ENCODE results near the gene ABCB8.

Gene ABCB8

GRCh38 chr7:151060416-151061212 is 32.4 kb downstream of the ABCB8 start (continued):
- TF ChIP-seq, protein P1, sequence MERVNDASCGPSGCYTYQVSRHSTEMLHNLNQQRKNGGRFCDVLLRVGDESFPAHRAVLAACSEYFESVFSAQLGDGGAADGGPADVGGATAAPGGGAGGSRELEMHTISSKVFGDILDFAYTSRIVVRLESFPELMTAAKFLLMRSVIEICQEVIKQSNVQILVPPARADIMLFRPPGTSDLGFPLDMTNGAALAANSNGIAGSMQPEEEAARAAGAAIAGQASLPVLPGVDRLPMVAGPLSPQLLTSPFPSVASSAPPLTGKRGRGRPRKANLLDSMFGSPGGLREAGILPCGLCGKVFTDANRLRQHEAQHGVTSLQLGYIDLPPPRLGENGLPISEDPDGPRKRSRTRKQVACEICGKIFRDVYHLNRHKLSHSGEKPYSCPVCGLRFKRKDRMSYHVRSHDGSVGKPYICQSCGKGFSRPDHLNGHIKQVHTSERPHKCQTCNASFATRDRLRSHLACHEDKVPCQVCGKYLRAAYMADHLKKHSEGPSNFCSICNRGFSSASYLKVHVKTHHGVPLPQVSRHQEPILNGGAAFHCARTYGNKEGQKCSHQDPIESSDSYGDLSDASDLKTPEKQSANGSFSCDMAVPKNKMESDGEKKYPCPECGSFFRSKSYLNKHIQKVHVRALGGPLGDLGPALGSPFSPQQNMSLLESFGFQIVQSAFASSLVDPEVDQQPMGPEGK (tag by site-specific recombination; IDR thresholded peaks at IDR 0.05), result peak; percentile 8; the same call in 1 of the 2 replicates
- no peak for TF ChIP-seq ZNF621 (tag by site-specific recombination; IDR thresholded peaks at IDR 0.05)
- TF ChIP-seq ZNF837 (tag by site-specific recombination; IDR thresholded peaks at IDR 0.05), result no peak
- TF ChIP-seq ZBTB17 (tag by site-specific recombination; IDR thresholded peaks at IDR 0.05), result 0 out of 2 replicates have a peak, but pooled peaks have one; percentile 17
- no peak for TF ChIP-seq ZNF830 (tag by site-specific recombination; IDR thresholded peaks at IDR 0.05; ENCODE audit: low read depth)
- TF ChIP-seq OVOL3 (tag by site-specific recombination; IDR thresholded peaks at IDR 0.05), result no peak
- TF ChIP-seq KLF1 (tag by site-specific recombination; IDR thresholded peaks at IDR 0.05), result peak; percentile 88
- TF ChIP-seq ZBTB21 (tag by site-specific recombination; IDR thresholded peaks at IDR 0.05), result no peak
- TF ChIP-seq GLIS2 (tag by site-specific recombination; IDR thresholded peaks at IDR 0.05), result peak; percentile 73
- TF ChIP-seq ZNF214 (tag by site-specific recombination; IDR thresholded peaks at IDR 0.05; ENCODE audit: borderline replicate concordance), result no peak
- TF ChIP-seq ZFHX2 (tag by site-specific recombination; conservative IDR thresholded peaks at IDR 0.05), result peak; percentile 98
- TF ChIP-seq ZNF341 (tag by site-specific recombination; IDR thresholded peaks at IDR 0.05; ENCODE audit: low read depth), result peak; percentile 92
- TF ChIP-seq, protein P2, sequence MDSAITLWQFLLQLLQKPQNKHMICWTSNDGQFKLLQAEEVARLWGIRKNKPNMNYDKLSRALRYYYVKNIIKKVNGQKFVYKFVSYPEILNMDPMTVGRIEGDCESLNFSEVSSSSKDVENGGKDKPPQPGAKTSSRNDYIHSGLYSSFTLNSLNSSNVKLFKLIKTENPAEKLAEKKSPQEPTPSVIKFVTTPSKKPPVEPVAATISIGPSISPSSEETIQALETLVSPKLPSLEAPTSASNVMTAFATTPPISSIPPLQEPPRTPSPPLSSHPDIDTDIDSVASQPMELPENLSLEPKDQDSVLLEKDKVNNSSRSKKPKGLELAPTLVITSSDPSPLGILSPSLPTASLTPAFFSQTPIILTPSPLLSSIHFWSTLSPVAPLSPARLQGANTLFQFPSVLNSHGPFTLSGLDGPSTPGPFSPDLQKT (IDR thresholded peaks at IDR 0.05; ENCODE audit: borderline replicate concordance, low read depth, low read length), result no peak
- no peak for TF ChIP-seq ZNF529 (tag by site-specific recombination; IDR thresholded peaks at IDR 0.05; ENCODE audit: insufficient replicate concordance)
- peak; percentile 84 for TF ChIP-seq SP3 (tag by site-specific recombination; IDR thresholded peaks at IDR 0.05)
- no peak; the same call in 1 of the 2 replicates for TF ChIP-seq ZBTB10 (tag by site-specific recombination; IDR thresholded peaks at IDR 0.05)
- no peak for TF ChIP-seq ZNF747 (tag by site-specific recombination; IDR thresholded peaks at IDR 0.05)
- TF ChIP-seq, protein P3, sequence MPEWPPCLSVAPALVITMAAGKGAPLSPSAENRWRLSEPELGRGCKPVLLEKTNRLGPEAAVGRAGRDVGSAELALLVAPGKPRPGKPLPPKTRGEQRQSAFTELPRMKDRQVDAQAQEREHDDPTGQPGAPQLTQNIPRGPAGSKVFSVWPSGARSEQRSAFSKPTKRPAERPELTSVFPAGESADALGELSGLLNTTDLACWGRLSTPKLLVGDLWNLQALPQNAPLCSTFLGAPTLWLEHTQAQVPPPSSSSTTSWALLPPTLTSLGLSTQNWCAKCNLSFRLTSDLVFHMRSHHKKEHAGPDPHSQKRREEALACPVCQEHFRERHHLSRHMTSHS (tag by site-specific recombination; IDR thresholded peaks at IDR 0.05), result no peak
- TF ChIP-seq ZBTB20 (tag by site-specific recombination; IDR thresholded peaks at IDR 0.05), result peak; percentile 16; the same call in 1 of the 2 replicates
- TF ChIP-seq ZBTB8A (tag by site-specific recombination; IDR thresholded peaks at IDR 0.05), result no peak
- 0 out of 2 replicates have a peak, but pooled peaks have one; percentile 7 for TF ChIP-seq KLF8 (tag by site-specific recombination; IDR thresholded peaks at IDR 0.05)
- TF ChIP-seq OSR2 (tag by site-specific recombination; IDR thresholded peaks at IDR 0.05), result no peak

Measured in HEK293 (cell line).